GM23338 (cell line): ENCODE data around the gene TMEM250. TPM values are rescaled to one million over a fixed set of nuclear protein-coding genes. Genes with fewer than 3 reads are reported as not detected.

Experiments used
- ATAC-seq: fragments of 200-7000 bp; cut with Tn5 transposase; 3 replicates; pipeline ENCODE4 v1.9.1; 2020
- DNase-seq: peaks from one replicate; pipeline ENCODE4 v3.0.0-alpha.2; 2015; ENCODE audit warnings: low spot score
- H2AFZ ChIP-seq: fragments of 200-600 bp; sonication (generic); 2 replicates; pipeline ENCODE4 v1.8.0; 2016; ENCODE audit warnings: antibody characterized with exemption, mild to moderate bottlenecking, moderate library complexity
- H3F3A ChIP-seq: fragments of 200-600 bp; sonication (generic); replicated peaks from 2 replicates; pipeline ENCODE4 v1.8.0; 2017; ENCODE audit warnings: antibody characterized with exemption, mixed run types, low read depth
- H3K27ac ChIP-seq: fragments of 200-600 bp; sonication (generic); 2 replicates; pipeline ENCODE4 v1.6.1; 2016; ENCODE audit warnings: low read depth
- H3K27me3 ChIP-seq: fragments of 200-600 bp; sonication (generic); 2 replicates; pipeline ENCODE4 v1.8.0; 2016; ENCODE audit warnings: mild to moderate bottlenecking, mixed run types, moderate library complexity; ENCODE audit not compliant: insufficient read depth
- H3K36me3 ChIP-seq: fragments of 200-600 bp; sonication (generic); 2 replicates; pipeline ENCODE4 v1.8.0; 2016; ENCODE audit warnings: mild to moderate bottlenecking; ENCODE audit not compliant: insufficient read depth
- H3K4me1 ChIP-seq: fragments of 200-600 bp; sonication (generic); 2 replicates; pipeline ENCODE4 v1.8.0; 2016; ENCODE audit warnings: mild to moderate bottlenecking, moderate library complexity; ENCODE audit not compliant: insufficient read depth
- H3K4me2 ChIP-seq: fragments of 200-600 bp; sonication (generic); 2 replicates; pipeline ENCODE4 v1.7.1; 2017; ENCODE audit warnings: mixed run types
- H3K4me3 ChIP-seq: fragments of 200-600 bp; sonication (generic); 2 replicates; pipeline ENCODE4 v1.6.1; 2016; ENCODE audit warnings: mixed run types
- H3K79me2 ChIP-seq: fragments of 200-600 bp; sonication (generic); replicated peaks from 2 replicates; pipeline ENCODE4 v1.8.0; 2017; ENCODE audit warnings: mild to moderate bottlenecking; ENCODE audit not compliant: insufficient read depth
- H3K9me2 ChIP-seq: fragments of 200-600 bp; sonication (generic); 2 replicates; pipeline ENCODE4 v1.8.0; 2017; ENCODE audit not compliant: insufficient read depth
- H4K20me1 ChIP-seq: fragments of 200-600 bp; sonication (generic); replicated peaks from 2 replicates; pipeline ENCODE4 v1.8.0; 2017; ENCODE audit warnings: mild to moderate bottlenecking; ENCODE audit not compliant: insufficient read depth
- H3K27ac Mint-ChIP-seq: 2 replicates; pipeline ENCODE4 v1.8.0; 2020; ENCODE audit warnings: inconsistent platforms, mild to moderate bottlenecking, moderate library complexity, mixed read lengths
- H3K27me3 Mint-ChIP-seq: 3 replicates; pipeline ENCODE4 v1.8.0; 2022; ENCODE audit warnings: low read depth, mild to moderate bottlenecking, moderate library complexity, mixed read lengths, inconsistent platforms; ENCODE audit not compliant: insufficient read depth, poor library complexity
- H3K36me3 Mint-ChIP-seq: 3 replicates; pipeline ENCODE4 v1.8.0; 2021; ENCODE audit warnings: low read depth, mild to moderate bottlenecking, inconsistent platforms, moderate library complexity, mixed read lengths
- H3K4me1 Mint-ChIP-seq: 3 replicates; pipeline ENCODE4 v1.8.0; 2020; ENCODE audit warnings: mild to moderate bottlenecking, inconsistent platforms, mixed read lengths
- H3K4me3 Mint-ChIP-seq: 3 replicates; pipeline ENCODE4 v1.8.0; 2021; ENCODE audit warnings: moderate library complexity, mild to moderate bottlenecking, inconsistent platforms, mixed read lengths
- H3K9me3 Mint-ChIP-seq: 3 replicates; pipeline ENCODE4 v1.8.0; 2020; ENCODE audit warnings: moderate library complexity, mild to moderate bottlenecking, inconsistent platforms, mixed read lengths
- CREB1 ChIP-seq: fragments of 250-450 bp; sonication (Bioruptor Pico); IDR thresholded peaks from 2 replicates; pipeline ENCODE4 v1.5.0; 2020; ENCODE audit warnings: low read depth, mild to moderate bottlenecking, moderate library complexity
- EZH2phosphoT487 ChIP-seq: fragments of 200-600 bp; sonication (generic); IDR thresholded peaks from one replicate; pipeline ENCODE4 v1.8.1; 2018; ENCODE audit warnings: antibody characterized with exemption; ENCODE audit not compliant: unreplicated experiment
- JUNB ChIP-seq: IDR thresholded peaks from one replicate; pipeline ENCODE4 v1.6.1; 2016; ENCODE audit warnings: antibody characterized with exemption; ENCODE audit not compliant: unreplicated experiment
- NANOG ChIP-seq: IDR thresholded peaks from 2 replicates; pipeline ENCODE4 v1.6.1; 2016; ENCODE audit warnings: antibody characterized with exemption, borderline replicate concordance
- STAT1 ChIP-seq: IDR thresholded peaks from one replicate; pipeline ENCODE4 v1.6.1; 2016; ENCODE audit warnings: antibody characterized with exemption; ENCODE audit not compliant: unreplicated experiment
- polyA plus RNA-seq: library from polyadenylated mRNA; unstranded; fragments of >200 nt; fragmentation: Nextera tagmentation; extraction: Ambion mirVana; gene quantifications from 2 replicates; pipeline ENCODE4 v1.2.1, GENCODE V29; 2016
- total RNA-seq: library from RNA; depleted of rRNA; stranded (reverse); fragments of >200 nt; shearing (Covaris generic); gene quantifications from 2 replicates; pipeline ENCODE4 v1.2.3, GENCODE V29; 2014
- TF ChIP-seq, protein P1 (sequence below): IDR thresholded peaks from 2 replicates; pipeline ENCODE4 v1.6.1; 2016; ENCODE audit warnings: antibody characterized with exemption
- TF ChIP-seq, protein P2 (sequence below), 2 experiments: fragments of 200-600 bp in 1 of 2; sonication (generic) in 1 of 2; conservative IDR thresholded peaks; 2 replicates each; pipeline versions ENCODE4 v1.5.1 to v1.6.1; 2016 to 2017; ENCODE audit warnings: antibody characterized with exemption in 2 of 2, low read depth in 2 of 2, mild to moderate bottlenecking in 2 of 2, moderate library complexity in 1 of 2
- TF ChIP-seq, protein P3 (sequence below): IDR thresholded peaks from one replicate; pipeline ENCODE4 v1.6.1; 2018; ENCODE audit warnings: antibody characterized with exemption; ENCODE audit not compliant: unreplicated experiment

Gene TMEM250
- total and polyA plus RNA-seq, 2 experiments from 2014 or later, result 12.2 to 39.2 TPM

DNA sequence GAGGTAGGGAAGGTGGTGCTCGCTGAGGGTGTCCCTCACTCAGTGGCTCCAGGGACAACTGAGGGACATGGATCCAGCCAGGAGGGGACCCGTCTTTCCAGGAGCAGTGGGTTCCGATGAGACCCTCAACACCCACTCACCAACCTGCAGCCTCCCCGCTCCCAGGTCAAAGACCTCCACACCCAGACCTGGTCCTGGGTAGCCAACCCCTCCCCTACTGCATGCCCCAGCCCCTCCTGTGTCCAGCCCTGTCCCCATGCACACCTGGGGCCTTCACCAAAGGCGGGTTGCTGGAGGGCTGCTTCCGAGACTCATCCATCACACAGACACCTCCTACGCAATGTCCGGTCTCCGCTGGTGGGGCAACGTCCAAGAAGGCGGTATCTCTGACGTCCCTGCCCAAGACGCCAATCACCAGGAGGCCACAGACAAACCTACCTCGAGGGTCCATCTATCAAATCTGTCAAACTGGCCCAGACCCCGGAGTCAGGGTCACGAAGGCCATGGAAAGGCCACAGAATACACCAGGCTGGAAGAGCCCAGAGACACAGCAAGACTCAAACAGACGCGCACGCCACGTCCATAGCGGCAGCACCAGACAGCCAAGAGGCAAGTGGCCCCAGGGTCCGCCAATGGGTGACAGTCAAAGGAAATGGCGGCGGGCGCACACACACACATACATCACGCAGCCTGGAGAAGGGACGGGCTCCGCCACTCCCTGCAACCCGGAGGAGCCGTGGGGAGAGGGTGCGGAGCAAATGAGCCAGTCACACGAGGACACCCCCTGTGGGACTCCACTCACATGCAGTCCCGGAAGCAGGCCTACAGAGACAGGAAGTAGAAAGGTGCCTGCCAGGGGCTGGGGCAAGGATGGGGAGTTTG, 34.4 kb downstream of the TMEM250 start (continued):
- TF ChIP-seq, protein P1, sequence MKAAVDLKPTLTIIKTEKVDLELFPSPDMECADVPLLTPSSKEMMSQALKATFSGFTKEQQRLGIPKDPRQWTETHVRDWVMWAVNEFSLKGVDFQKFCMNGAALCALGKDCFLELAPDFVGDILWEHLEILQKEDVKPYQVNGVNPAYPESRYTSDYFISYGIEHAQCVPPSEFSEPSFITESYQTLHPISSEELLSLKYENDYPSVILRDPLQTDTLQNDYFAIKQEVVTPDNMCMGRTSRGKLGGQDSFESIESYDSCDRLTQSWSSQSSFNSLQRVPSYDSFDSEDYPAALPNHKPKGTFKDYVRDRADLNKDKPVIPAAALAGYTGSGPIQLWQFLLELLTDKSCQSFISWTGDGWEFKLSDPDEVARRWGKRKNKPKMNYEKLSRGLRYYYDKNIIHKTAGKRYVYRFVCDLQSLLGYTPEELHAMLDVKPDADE, result no peak
- TF ChIP-seq, protein P2, sequence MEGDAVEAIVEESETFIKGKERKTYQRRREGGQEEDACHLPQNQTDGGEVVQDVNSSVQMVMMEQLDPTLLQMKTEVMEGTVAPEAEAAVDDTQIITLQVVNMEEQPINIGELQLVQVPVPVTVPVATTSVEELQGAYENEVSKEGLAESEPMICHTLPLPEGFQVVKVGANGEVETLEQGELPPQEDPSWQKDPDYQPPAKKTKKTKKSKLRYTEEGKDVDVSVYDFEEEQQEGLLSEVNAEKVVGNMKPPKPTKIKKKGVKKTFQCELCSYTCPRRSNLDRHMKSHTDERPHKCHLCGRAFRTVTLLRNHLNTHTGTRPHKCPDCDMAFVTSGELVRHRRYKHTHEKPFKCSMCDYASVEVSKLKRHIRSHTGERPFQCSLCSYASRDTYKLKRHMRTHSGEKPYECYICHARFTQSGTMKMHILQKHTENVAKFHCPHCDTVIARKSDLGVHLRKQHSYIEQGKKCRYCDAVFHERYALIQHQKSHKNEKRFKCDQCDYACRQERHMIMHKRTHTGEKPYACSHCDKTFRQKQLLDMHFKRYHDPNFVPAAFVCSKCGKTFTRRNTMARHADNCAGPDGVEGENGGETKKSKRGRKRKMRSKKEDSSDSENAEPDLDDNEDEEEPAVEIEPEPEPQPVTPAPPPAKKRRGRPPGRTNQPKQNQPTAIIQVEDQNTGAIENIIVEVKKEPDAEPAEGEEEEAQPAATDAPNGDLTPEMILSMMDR (conservative IDR thresholded peaks at IDR 0.05; ENCODE audit: low read depth in 2 of 2), result no peak
- TF ChIP-seq STAT1 (no peak), JUNB (no peak), NANOG (no peak), CREB1 (CRISPR knock-in tag) (no peak), EZH2phosphoT487 (no peak)
- TF ChIP-seq, protein P3, sequence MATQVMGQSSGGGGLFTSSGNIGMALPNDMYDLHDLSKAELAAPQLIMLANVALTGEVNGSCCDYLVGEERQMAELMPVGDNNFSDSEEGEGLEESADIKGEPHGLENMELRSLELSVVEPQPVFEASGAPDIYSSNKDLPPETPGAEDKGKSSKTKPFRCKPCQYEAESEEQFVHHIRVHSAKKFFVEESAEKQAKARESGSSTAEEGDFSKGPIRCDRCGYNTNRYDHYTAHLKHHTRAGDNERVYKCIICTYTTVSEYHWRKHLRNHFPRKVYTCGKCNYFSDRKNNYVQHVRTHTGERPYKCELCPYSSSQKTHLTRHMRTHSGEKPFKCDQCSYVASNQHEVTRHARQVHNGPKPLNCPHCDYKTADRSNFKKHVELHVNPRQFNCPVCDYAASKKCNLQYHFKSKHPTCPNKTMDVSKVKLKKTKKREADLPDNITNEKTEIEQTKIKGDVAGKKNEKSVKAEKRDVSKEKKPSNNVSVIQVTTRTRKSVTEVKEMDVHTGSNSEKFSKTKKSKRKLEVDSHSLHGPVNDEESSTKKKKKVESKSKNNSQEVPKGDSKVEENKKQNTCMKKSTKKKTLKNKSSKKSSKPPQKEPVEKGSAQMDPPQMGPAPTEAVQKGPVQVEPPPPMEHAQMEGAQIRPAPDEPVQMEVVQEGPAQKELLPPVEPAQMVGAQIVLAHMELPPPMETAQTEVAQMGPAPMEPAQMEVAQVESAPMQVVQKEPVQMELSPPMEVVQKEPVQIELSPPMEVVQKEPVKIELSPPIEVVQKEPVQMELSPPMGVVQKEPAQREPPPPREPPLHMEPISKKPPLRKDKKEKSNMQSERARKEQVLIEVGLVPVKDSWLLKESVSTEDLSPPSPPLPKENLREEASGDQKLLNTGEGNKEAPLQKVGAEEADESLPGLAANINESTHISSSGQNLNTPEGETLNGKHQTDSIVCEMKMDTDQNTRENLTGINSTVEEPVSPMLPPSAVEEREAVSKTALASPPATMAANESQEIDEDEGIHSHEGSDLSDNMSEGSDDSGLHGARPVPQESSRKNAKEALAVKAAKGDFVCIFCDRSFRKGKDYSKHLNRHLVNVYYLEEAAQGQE, result no peak

DNA sequence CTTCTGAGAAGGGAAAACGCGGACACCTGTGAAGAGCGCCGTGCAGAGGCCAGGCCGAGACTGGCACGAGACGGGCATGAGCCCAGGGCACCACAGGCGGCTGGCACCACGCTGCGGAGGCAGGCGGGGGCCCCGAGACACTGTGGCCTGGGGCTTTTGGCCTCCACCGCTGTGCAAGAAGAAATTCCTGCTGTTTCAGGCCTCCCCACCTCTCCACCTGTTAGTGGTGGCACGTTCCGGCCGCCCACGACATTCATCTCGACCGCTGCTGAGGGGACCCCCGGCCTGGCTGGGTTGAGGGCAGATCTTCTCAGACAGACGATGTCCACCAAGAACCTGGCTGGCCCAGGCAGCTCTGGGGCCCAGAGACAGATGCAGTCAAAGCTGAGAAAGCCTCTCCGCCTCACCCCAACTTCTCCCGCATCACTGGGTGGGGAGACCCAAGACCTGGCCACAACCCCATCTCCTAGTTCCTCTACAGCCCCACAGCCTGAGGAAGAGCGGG, 35.1 kb downstream of the TMEM250 start:
- Mint-ChIP-seq H3K4me3 (no peak overlapping the region), H3K27me3 (peaks cover 10% of the 10 kb centered on the region), H3K4me1 (peaks cover 11% of the 10 kb centered on the region), H3K27ac (no peak overlapping the region), H3K9me3 (no peaks in the 10 kb centered on the region), H3K36me3 (no peaks in the 10 kb centered on the region)
- no peak overlapping the region for H3K4me3 ChIP-seq
- no peak overlapping the region for H3K27ac ChIP-seq
- H2AFZ ChIP-seq, result no peak overlapping the region
- ATAC-seq (no peak), DNase-seq (no peak)
- H3K79me2 ChIP-seq, result peaks cover 4% of the 10 kb centered on the region
- peaks cover under 1% of the 10 kb centered on the region; the same call in 1 of the 2 replicates for H3K4me1 ChIP-seq
- TF ChIP-seq, protein P1, result no peak
- TF ChIP-seq CREB1 (CRISPR knock-in tag), result no peak
- H3K9me2 ChIP-seq, result no peaks in the 10 kb centered on the region
- H3K36me3 ChIP-seq, result no peaks in the 10 kb centered on the region
- no peaks in the 10 kb centered on the region for H4K20me1 ChIP-seq
- no peak overlapping the region for H3K4me2 ChIP-seq
- no peaks in the 10 kb centered on the region for H3F3A ChIP-seq
- H3K27me3 ChIP-seq, result no peaks in the 10 kb centered on the region
